ENCODE measurements around the gene PPRC1.

The PPRC1 gene

GRCh38 chr10:102191956-102192355 is 59.1 kb downstream of the PPRC1 start:
- DNase-seq, result no peak

GRCh38 chr10:102195296-102195870 is 62.5 kb downstream of the PPRC1 start:
- no peak for DNase-seq

DNA sequence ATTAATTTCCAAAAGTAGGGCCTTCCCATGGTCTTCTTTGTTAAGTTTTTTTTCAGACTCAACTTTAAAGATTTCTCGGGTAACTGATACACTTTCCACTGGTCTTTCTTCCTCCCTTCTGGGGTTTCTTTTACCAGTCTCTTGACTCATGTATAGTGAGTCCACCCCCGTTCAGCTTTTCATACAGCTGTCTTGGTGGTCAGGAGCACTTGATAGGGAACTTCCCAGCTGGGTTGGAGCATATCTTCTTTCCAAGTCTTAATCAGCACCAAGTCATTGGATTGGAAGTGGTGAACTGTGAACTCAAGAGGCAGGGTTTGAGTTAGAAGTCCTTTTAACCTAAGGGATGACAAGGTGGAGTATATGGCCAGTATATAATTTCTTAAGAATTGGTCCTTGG is 64.1 kb downstream of the PPRC1 start:
- no peak for DNase-seq

DNA sequence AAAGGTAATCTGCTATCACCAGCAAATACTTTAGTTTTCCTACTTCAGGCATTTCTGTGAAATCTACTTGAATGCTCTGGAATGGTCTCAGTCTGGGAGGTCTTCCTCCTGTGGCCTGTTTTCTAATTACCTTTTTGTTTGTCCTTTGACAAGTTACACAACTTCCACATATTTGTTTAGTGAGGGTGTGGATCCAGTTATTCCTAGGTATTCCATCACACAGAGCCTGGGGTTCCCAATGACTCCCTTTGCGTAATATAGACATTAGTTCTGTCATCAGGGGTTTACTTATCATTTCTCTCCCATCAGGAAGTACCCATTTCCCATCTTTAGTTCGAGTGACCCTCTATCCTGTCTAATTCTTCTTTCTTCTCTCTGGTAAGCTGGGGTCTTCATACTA is 65.2 kb downstream of the PPRC1 start:
- DNase-seq, result no peak

All from SW 1271 (cell line).